ENCODE results near the gene MED12L. TPM values are rescaled to one million over a fixed set of nuclear protein-coding genes. Genes with fewer than 3 reads are reported as not detected.

Gene MED12L
- total and polyA plus RNA-seq, 8 donors, result 0.08 to 0.88 (median 0.45) TPM

DNA sequence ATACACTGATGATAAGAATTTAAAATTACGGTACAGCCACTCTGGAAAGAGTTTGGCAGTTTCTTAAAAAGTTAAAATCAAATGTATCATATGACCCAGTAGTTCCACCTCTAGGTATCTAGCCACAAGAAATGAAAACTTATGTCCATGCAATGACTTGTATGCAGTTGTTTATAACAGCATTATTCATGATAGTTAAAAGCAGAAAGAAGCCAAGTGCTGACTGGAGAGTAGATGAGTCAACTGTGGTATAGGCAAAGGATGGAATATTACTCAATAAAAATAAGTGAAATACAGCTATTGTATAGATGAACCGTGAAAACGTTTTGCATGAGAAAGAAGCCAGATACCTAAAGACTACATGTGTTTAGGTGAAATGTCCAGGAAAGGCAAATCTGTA lies 216.3 kb downstream of the MED12L start:
- 74 to 86% methylated on average over 3 of the region's 3 CpGs for WGBS, 2 donors
- intact Hi-C loops (cut with DNase I), result no loop called here
- Histone ChIP-seq H3K27me3 (no peaks in the 10 kb centered on the region), H3K9me3 (no peaks in the 10 kb centered on the region), H3K27ac (no peak overlapping the region), H3K36me3 (no peaks in the 10 kb centered on the region), H3K4me1 (no peaks in the 10 kb centered on the region), H3K4me3 (no peak overlapping the region)
- no peak for DNase-seq
- no peak for FAIRE-seq
- no peak for ATAC-seq
- no peak for TF ChIP-seq CTCF (IDR thresholded peaks at IDR 0.05)

GRCh38 chr3:151303751-151304150 lies 218.3 kb downstream of the MED12L start:
- Histone ChIP-seq H3K4me3 (no peak overlapping the region), H3K36me3 (no peaks in the 10 kb centered on the region), H3K27ac (no peak overlapping the region), H3K9me3 (no peaks in the 10 kb centered on the region), H3K4me1 (no peaks in the 10 kb centered on the region), H3K27me3 (no peaks in the 10 kb centered on the region)
- FAIRE-seq (no peak), ATAC-seq (no peak), DNase-seq (no peak)
- WGBS, 2 donors, result 62 to 63% methylated on average over 2 of the region's 2 CpGs
- TF ChIP-seq CTCF (IDR thresholded peaks at IDR 0.05), result no peak
- intact Hi-C loops (cut with DNase I), result no loop called here

- 67% methylated on average over 7 of the region's 7 CpGs for WGBS, 2 donors
- TF ChIP-seq CTCF (IDR thresholded peaks at IDR 0.05), result no peak
- intact Hi-C loops (cut with DNase I), result no loop called here
- ATAC-seq (peak in 3 of 4 donors; percentile 83 to 95 (median 87)), DNase-seq (peak in 3 of 6 donors; percentile 3 to 47 (median 22)), FAIRE-seq (no peak)
- Histone ChIP-seq H3K9me3 (no peaks in the 10 kb centered on the region), H3K36me3 (no peaks in the 10 kb centered on the region), H3K27ac (peak overlapping the region in 2 of 4 donors; percentile 42 to 52), H3K27me3 (no peaks in the 10 kb centered on the region), H3K4me1 (no peaks in the 10 kb centered on the region), H3K4me3 (no peak overlapping the region)
Measured at GRCh38 chr3:151305060-151305774, 219.8 kb downstream of the MED12L start.

DNA sequence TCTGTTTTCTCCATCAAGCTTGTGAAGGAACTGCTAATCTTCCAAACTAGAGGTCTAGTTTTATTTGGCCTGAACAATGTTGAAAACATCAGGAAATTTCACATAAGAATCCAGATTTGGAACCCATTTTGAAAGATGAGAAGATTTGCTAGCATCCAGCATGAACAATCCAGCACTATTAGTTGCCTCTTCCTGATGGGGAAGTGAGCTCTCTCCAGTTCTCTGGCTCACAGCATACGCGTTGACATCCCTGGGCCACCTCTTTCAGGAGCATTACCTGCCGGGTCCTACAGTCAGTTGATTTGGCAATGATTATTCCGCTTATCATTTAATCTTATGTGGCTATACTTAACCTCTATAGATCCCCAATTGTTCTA lies 220.3 kb downstream of the MED12L start:
- DNase-seq (no peak), FAIRE-seq (no peak), ATAC-seq (no peak)
- 78 to 91% methylated on average over 4 of the region's 4 CpGs for WGBS, 2 donors
- H3K27me3 ChIP-seq, result no peaks in the 10 kb centered on the region
- no peak for TF ChIP-seq CTCF (IDR thresholded peaks at IDR 0.05)
- no peaks in the 10 kb centered on the region for H3K4me1 ChIP-seq
- intact Hi-C loops (cut with DNase I), result no loop called here
- no peak overlapping the region for H3K4me3 ChIP-seq
- no peaks in the 10 kb centered on the region for H3K36me3 ChIP-seq
- no peaks in the 10 kb centered on the region for H3K9me3 ChIP-seq
- peak overlapping the region in 1 of 4 donors; percentile 52 for H3K27ac ChIP-seq

- FAIRE-seq, result no peak
- 87 to 93% methylated on average over 6 of the region's 6 CpGs for WGBS, 2 donors
- intact Hi-C loops (cut with DNase I), result no loop called here
- no peaks in the 10 kb centered on the region for H3K4me1 ChIP-seq
- TF ChIP-seq CTCF (IDR thresholded peaks at IDR 0.05), result no peak
- H3K4me3 ChIP-seq, result no peak overlapping the region
- no peak for ATAC-seq
- no peak overlapping the region for H3K27ac ChIP-seq
- H3K36me3 ChIP-seq, result no peaks in the 10 kb centered on the region
- no peaks in the 10 kb centered on the region for H3K9me3 ChIP-seq
- H3K27me3 ChIP-seq, result no peaks in the 10 kb centered on the region
- no peak for DNase-seq
Measured at GRCh38 chr3:151306168-151306810, 220.8 kb downstream of the MED12L start.
